Mammary epithelial cell (primary cell): ENCODE measurements around the gene PRPSAP1.

ENCODE experiments used
- EZH2 ChIP-seq: IDR thresholded peaks from 2 replicates; pipeline ENCODE4 v1.6.1; 2012; ENCODE audit warnings: low read length, inconsistent platforms, borderline replicate concordance
- TF ChIP-seq, protein P1 (sequence below), 2 donors: IDR thresholded peaks in 1 of 2; conservative IDR thresholded peaks in 1 of 2; 2 replicates each; pipeline ENCODE4 v1.5.1; 2011 to 2012; ENCODE audit warnings: inconsistent platforms in 2 of 2, low read length in 2 of 2, mild to moderate bottlenecking in 2 of 2, control low read depth in 1 of 2, low read depth in 1 of 2; ENCODE audit not compliant: insufficient read depth in 1 of 2; ENCODE audit errors: extremely low read depth in 1 of 2

- TF ChIP-seq, protein P1, sequence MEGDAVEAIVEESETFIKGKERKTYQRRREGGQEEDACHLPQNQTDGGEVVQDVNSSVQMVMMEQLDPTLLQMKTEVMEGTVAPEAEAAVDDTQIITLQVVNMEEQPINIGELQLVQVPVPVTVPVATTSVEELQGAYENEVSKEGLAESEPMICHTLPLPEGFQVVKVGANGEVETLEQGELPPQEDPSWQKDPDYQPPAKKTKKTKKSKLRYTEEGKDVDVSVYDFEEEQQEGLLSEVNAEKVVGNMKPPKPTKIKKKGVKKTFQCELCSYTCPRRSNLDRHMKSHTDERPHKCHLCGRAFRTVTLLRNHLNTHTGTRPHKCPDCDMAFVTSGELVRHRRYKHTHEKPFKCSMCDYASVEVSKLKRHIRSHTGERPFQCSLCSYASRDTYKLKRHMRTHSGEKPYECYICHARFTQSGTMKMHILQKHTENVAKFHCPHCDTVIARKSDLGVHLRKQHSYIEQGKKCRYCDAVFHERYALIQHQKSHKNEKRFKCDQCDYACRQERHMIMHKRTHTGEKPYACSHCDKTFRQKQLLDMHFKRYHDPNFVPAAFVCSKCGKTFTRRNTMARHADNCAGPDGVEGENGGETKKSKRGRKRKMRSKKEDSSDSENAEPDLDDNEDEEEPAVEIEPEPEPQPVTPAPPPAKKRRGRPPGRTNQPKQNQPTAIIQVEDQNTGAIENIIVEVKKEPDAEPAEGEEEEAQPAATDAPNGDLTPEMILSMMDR (conservative IDR thresholded peaks at IDR 0.05 in 1 of 2, IDR thresholded peaks at IDR 0.05 in 1 of 2; ENCODE audit: extremely low read depth in 1 of 2, insufficient read depth in 1 of 2, low read depth in 1 of 2, low read length in 2 of 2) = no peak
- no peak for TF ChIP-seq EZH2
Measured at GRCh38 chr17:76402711-76403110, 49.0 kb upstream of the PRPSAP1 start.
